Loucy (cell line): ENCODE data around the gene GABARAPL2.

ENCODE experiments used
- H2AFZ ChIP-seq: fragments of 200-600 bp; sonication (generic); 2 replicates; pipeline ENCODE4 v1.6.0; 2016; ENCODE audit warnings: antibody characterized with exemption, mild to moderate bottlenecking, low read length, moderate library complexity
- H3F3A ChIP-seq: fragments of 200-600 bp; 2 replicates; pipeline ENCODE4 v1.6.0; 2016; ENCODE audit warnings: antibody characterized with exemption, low read depth, mild to moderate bottlenecking
- H3K27me3 ChIP-seq: fragments of 200-600 bp; sonication (generic); 2 replicates; pipeline ENCODE4 v1.6.1; 2014; ENCODE audit warnings: low read length, mild to moderate bottlenecking; ENCODE audit not compliant: insufficient read depth, poor library complexity, severe bottlenecking
- H3K36me3 ChIP-seq: fragments of 200-600 bp; sonication (generic); 2 replicates; pipeline ENCODE4 v1.6.1; 2016; ENCODE audit warnings: low read length; ENCODE audit not compliant: insufficient read depth
- H3K4me1 ChIP-seq: fragments of 200-600 bp; sonication (generic); 2 replicates; pipeline ENCODE4 v1.5.1; 2014; ENCODE audit warnings: low read length, mild to moderate bottlenecking; ENCODE audit not compliant: insufficient read depth, poor library complexity, severe bottlenecking
- H3K4me2 ChIP-seq: fragments of 200-600 bp; sonication (generic); 2 replicates; pipeline ENCODE4 v1.6.0; 2014; ENCODE audit warnings: antibody characterized with exemption, low read length, low read depth, mild to moderate bottlenecking; ENCODE audit not compliant: poor library complexity, severe bottlenecking
- H3K4me3 ChIP-seq: fragments of 200-600 bp; sonication (generic); 2 replicates; pipeline ENCODE4 v1.5.1; 2014; ENCODE audit warnings: low read length, mild to moderate bottlenecking, mixed read lengths; ENCODE audit not compliant: poor library complexity, severe bottlenecking
- H3K79me2 ChIP-seq: fragments of 200-600 bp; sonication (generic); 2 replicates; pipeline ENCODE4 v1.6.1; 2014; ENCODE audit warnings: low read length; ENCODE audit not compliant: insufficient read depth
- H3K9ac ChIP-seq: fragments of 200-600 bp; sonication (generic); 2 replicates; pipeline ENCODE4 v1.6.0; 2014; ENCODE audit warnings: mild to moderate bottlenecking, low read depth, low read length, moderate library complexity; ENCODE audit not compliant: poor library complexity, severe bottlenecking
- H3K9me2 ChIP-seq: fragments of 200-600 bp; sonication (generic); replicated peaks from 2 replicates; pipeline ENCODE4 v1.6.1; 2016; ENCODE audit warnings: low read depth, low read length, mixed read lengths
- H3K9me3 ChIP-seq: fragments of 200-600 bp; sonication (generic); 2 replicates; pipeline ENCODE4 v1.6.1; 2014; ENCODE audit warnings: mild to moderate bottlenecking, antibody characterized with exemption, low read length, low read depth; ENCODE audit not compliant: insufficient read depth
- H4K20me1 ChIP-seq: fragments of 200-600 bp; sonication (generic); 2 replicates; pipeline ENCODE4 v1.6.0; 2014; ENCODE audit warnings: antibody characterized with exemption, low read length, mild to moderate bottlenecking; ENCODE audit not compliant: insufficient read depth, poor library complexity, severe bottlenecking
- CTCF ChIP-seq: fragments of 200-600 bp; sonication (generic); conservative IDR thresholded peaks from 2 replicates; pipeline ENCODE4 v1.5.1; 2014; ENCODE audit warnings: mild to moderate bottlenecking, antibody characterized with exemption, low read length
- EZH2phosphoT487 ChIP-seq: fragments of 200-600 bp; IDR thresholded peaks from 2 replicates; pipeline ENCODE4 v1.6.1; 2018; ENCODE audit warnings: antibody characterized with exemption, mild to moderate bottlenecking, moderate library complexity, borderline replicate concordance

Gene GABARAPL2

GRCh38 chr16:75573955-75574354, 7.8 kb downstream of the GABARAPL2 start:
- no peaks in the 10 kb centered on the region for H3F3A ChIP-seq

GRCh38 chr16:75575958-75576357, 9.8 kb downstream of the GABARAPL2 start:
- no peaks in the 10 kb centered on the region for H3F3A ChIP-seq
- no peaks in the 10 kb centered on the region for H3K27me3 ChIP-seq
- H3K4me2 ChIP-seq = no peak overlapping the region
- H3K4me3 ChIP-seq = no peak overlapping the region
- no peak overlapping the region for H2AFZ ChIP-seq
- no peaks in the 10 kb centered on the region for H3K9me2 ChIP-seq
- H3K36me3 ChIP-seq = peaks cover 80% of the 10 kb centered on the region; the same call in 1 of the 2 replicates
- H3K79me2 ChIP-seq = peaks cover 11% of the 10 kb centered on the region; the same call in 1 of the 2 replicates
- H4K20me1 ChIP-seq = peaks cover 3% of the 10 kb centered on the region
- H3K4me1 ChIP-seq = peaks cover 6% of the 10 kb centered on the region
- H3K9ac ChIP-seq = no peak overlapping the region
- H3K9me3 ChIP-seq = no peaks in the 10 kb centered on the region
- TF ChIP-seq CTCF (no peak), EZH2phosphoT487 (no peak)

More at GRCh38 chr16:75573955-75574354, 7.8 kb downstream of the GABARAPL2 start:
- no peak overlapping the region for H3K9ac ChIP-seq
- H3K9me2 ChIP-seq = no peaks in the 10 kb centered on the region
- peaks cover 21% of the 10 kb centered on the region; the same call in 1 of the 2 replicates for H3K79me2 ChIP-seq
- no peaks in the 10 kb centered on the region for H3K9me3 ChIP-seq
- H3K4me3 ChIP-seq = no peak overlapping the region
- H3K36me3 ChIP-seq = peaks cover 69% of the 10 kb centered on the region; the same call in 1 of the 2 replicates
- peaks cover 16% of the 10 kb centered on the region for H3K4me1 ChIP-seq
- H4K20me1 ChIP-seq = peaks cover 3% of the 10 kb centered on the region
- H2AFZ ChIP-seq = no peak overlapping the region
- no peaks in the 10 kb centered on the region for H3K27me3 ChIP-seq
- TF ChIP-seq CTCF (no peak), EZH2phosphoT487 (no peak)
- H3K4me2 ChIP-seq = peak overlapping the region; percentile 17

GRCh38 chr16:75576384-75576811, 10.2 kb downstream of the GABARAPL2 start:
- Histone ChIP-seq H3K79me2 (peaks cover 11% of the 10 kb centered on the region; the same call in 1 of the 2 replicates), H3K4me1 (peaks cover 6% of the 10 kb centered on the region), H3K4me2 (no peak overlapping the region), H4K20me1 (peaks cover 3% of the 10 kb centered on the region), H3K9ac (no peak overlapping the region), H3K4me3 (no peak overlapping the region), H3K36me3 (peaks cover 76% of the 10 kb centered on the region; the same call in 1 of the 2 replicates), H2AFZ (no peak overlapping the region), H3F3A (no peaks in the 10 kb centered on the region), H3K9me2 (no peaks in the 10 kb centered on the region), H3K9me3 (no peaks in the 10 kb centered on the region), H3K27me3 (no peaks in the 10 kb centered on the region)
- no peak for TF ChIP-seq CTCF
- TF ChIP-seq EZH2phosphoT487 = no peak
